ENCODE data around the gene ARL14EP.

Gene ARL14EP

GRCh38 chr11:30328681-30329080 lies 5.8 kb downstream of the ARL14EP start:
- DNase-seq = no peak

- no peak for DNase-seq
These were observed 6.4 kb downstream of the ARL14EP start for GRCh38 chr11:30329150-30329940.

- no peak for DNase-seq
These were observed 10.5 kb downstream of the ARL14EP start for GRCh38 chr11:30333405-30333804.

- no peak for DNase-seq
These were observed 19.8 kb downstream of the ARL14EP start for GRCh38 chr11:30342736-30343166.

GRCh38 chr11:30344085-30344484 lies 21.2 kb downstream of the ARL14EP start:
- no peak for DNase-seq

- no peak for DNase-seq
These were observed 22.7 kb downstream of the ARL14EP start for GRCh38 chr11:30345644-30346043.

- peak; percentile 31 for DNase-seq
These were observed 23.3 kb downstream of the ARL14EP start for GRCh38 chr11:30346068-30346688.

- DNase-seq = no peak
These were observed 25.1 kb downstream of the ARL14EP start for GRCh38 chr11:30348035-30348434.

GRCh38 chr11:30349885-30350284 lies 27.0 kb downstream of the ARL14EP start:
- DNase-seq = no peak

- no peak for DNase-seq
These were observed 27.5 kb downstream of the ARL14EP start for GRCh38 chr11:30350384-30350783.

- DNase-seq = no peak
These were observed 28.2 kb downstream of the ARL14EP start for GRCh38 chr11:30351061-30351460.

- DNase-seq = no peak
These were observed 33.5 kb downstream of the ARL14EP start for GRCh38 chr11:30356391-30356790.

GRCh38 chr11:30357872-30358271 lies 35.0 kb downstream of the ARL14EP start:
- no peak for DNase-seq

GRCh38 chr11:30358536-30358935 lies 35.6 kb downstream of the ARL14EP start:
- no peak for DNase-seq

- no peak for DNase-seq
These were observed 37.8 kb downstream of the ARL14EP start for GRCh38 chr11:30360741-30361140.

- no peak for DNase-seq
These were observed 41.4 kb downstream of the ARL14EP start for GRCh38 chr11:30364139-30364836.

- DNase-seq = no peak
These were observed 42.1 kb downstream of the ARL14EP start for GRCh38 chr11:30364837-30365482.

- no peak for DNase-seq
These were observed 43.1 kb downstream of the ARL14EP start for GRCh38 chr11:30365793-30366517.

- no peak for DNase-seq
These were observed 45.5 kb downstream of the ARL14EP start for GRCh38 chr11:30368394-30368793.

- no peak for DNase-seq
These were observed 47.3 kb downstream of the ARL14EP start for GRCh38 chr11:30370164-30370563.

- no peak for DNase-seq
These were observed 54.4 kb downstream of the ARL14EP start for GRCh38 chr11:30377347-30377746.

GRCh38 chr11:30380846-30381245 lies 57.9 kb downstream of the ARL14EP start:
- no peak for DNase-seq

GRCh38 chr11:30381879-30382278 lies 59.0 kb downstream of the ARL14EP start:
- no peak for DNase-seq

All from GDM1 (cell line).